PC-9 (cell line): Measurements from ENCODE around the gene PRKCH.

ENCODE experiments used
- CTCF ChIP-seq: fragments of 200-600 bp; sonication (generic); conservative IDR thresholded peaks from 2 replicates; pipeline ENCODE4 v1.6.1; 2017; ENCODE audit warnings: mixed run types, antibody characterized with exemption, mild to moderate bottlenecking, moderate library complexity
- EZH2 ChIP-seq: fragments of 200-600 bp; sonication (generic); IDR thresholded peaks from 2 replicates; pipeline ENCODE4 v1.8.0; 2017; ENCODE audit warnings: antibody characterized with exemption, low read depth

GRCh38 chr14:61521773-61522172, 200.4 kb downstream of the PRKCH start:
- no peak for TF ChIP-seq CTCF
- TF ChIP-seq EZH2, result no peak
